Measurements from ENCODE around the gene FXR2. TPM values are rescaled to one million over a fixed set of nuclear protein-coding genes. Genes with fewer than 3 reads are reported as not detected.
A peak's percentile ranks its signal among the peaks of the same experiment; 100 is the strongest.

Gene FXR2
- total and polyA plus RNA-seq, 10 donors: 17.7 to 29.3 (median 24.0) TPM

DNA sequence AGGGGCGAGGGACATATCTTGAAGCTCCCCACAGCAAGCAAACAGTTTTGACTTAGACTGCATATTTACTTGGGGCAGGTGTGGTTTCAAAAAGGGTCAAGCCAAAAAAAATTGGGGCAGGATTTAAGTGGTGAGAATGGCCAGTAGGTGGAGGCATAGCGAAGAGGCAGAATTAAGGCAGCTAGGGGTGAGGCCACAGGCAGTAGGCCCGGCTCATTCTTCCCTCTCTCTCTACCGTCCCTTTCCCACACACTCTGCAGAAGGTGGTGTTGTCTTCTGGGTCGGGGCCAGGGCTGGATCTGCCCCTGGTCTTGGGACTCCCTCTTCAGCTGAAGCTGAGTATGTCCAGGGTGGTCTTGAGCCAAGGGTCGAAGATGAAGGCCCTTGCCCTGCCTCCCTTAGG, 17.8 kb upstream of the FXR2 start:
- H3K4me3 ChIP-seq: no peak overlapping the region
- 39 to 50% (median 46%) methylated on average over 6 of the region's 6 CpGs for whole genome bisulfite sequencing, 5 donors
- H3K9me3 ChIP-seq: no peaks in the 10 kb centered on the region
- peaks cover 3 to 13% (median 8%) of the 10 kb centered on the region in 6 donors for H3K4me1 ChIP-seq
- intact Hi-C loops (cut with DNase I; ENCODE audit: low total_unique reads): no loop called here
- H3K36me3 ChIP-seq: no peaks in the 10 kb centered on the region
- TF ChIP-seq POLR2AphosphoS5 (IDR thresholded peaks at IDR 0.05) (no peak), CTCF (IDR thresholded peaks at IDR 0.05 in 8 of 11, conservative IDR thresholded peaks at IDR 0.05 in 3 of 11) (peak in 9 of 11 experiments; percentile 8 to 58 (median 43))
- peaks cover 0 to 9% (median 0%) of the 10 kb centered on the region in 7 donors for H3K27me3 ChIP-seq (replicated peaks in 1 of 7)
- H3K27ac ChIP-seq: no peak overlapping the region
- no peak for DNase-seq

DNA sequence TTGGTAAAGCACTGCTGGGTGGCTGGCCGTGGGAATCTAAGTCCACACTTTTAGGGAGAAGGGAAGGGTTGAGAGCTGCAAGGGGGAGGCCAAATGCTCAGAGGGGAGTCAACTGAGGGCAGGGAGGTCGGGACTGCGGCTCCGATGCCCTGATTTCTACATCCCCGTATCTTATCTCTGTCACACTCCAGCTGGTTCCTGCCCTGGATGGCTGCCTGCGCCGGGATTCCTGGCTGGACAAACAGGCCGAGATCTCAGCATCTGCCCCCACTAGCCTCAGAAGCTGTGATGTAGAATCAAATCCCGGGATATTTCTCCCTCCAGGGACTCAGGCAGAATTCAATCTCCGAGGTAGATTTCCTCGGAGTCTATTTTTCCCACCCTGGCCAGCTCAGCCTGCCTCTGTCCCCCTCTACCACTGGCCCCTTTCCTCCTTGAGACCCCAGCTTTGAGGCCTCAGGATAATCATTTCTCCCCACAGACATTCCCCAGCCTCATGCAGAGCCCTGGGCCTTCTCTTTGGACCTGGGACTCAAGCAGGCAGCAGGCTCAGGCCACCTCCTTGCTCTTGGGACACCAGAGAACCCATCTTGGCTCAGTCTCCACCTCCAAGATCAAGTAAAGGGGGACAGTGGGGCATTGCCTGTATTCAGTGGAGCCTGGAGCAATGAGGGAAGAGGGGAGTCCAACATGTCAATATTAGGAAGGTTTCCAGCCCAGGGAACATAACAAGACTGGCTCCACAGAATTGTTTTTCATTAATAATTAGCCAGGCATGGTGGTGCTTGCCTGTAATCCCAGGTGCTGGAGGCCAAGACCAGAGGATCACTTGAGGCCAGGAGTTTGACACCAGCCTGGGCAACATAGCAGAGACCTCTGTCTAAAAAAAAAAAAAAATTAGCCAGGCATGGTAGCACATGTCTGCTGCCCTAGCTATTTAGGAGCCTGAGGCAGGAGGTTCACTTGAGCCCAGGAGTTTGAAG, 17.0 kb upstream of the FXR2 start:
- Histone ChIP-seq H3K27me3 (replicated peaks in 1 of 7) (peaks cover 0 to 9% (median 0%) of the 10 kb centered on the region in 7 donors), H3K36me3 (no peaks in the 10 kb centered on the region), H3K9me3 (no peaks in the 10 kb centered on the region), H3K4me1 (peaks cover 6 to 19% (median 13%) of the 10 kb centered on the region in 6 donors), H3K27ac (no peak overlapping the region), H3K4me3 (no peak overlapping the region)
- intact Hi-C loops (cut with DNase I; ENCODE audit: low total_unique reads): no loop called here
- 67 to 85% (median 77%) methylated on average over 11 of the region's 11 CpGs for WGBS, 5 donors
- TF ChIP-seq POLR2AphosphoS5 (IDR thresholded peaks at IDR 0.05): peak in 2 of 3 donors; percentile 50 to 51
- TF ChIP-seq POLR2A (IDR thresholded peaks at IDR 0.05): no peak
- no peak for TF ChIP-seq CTCF (IDR thresholded peaks at IDR 0.05 in 8 of 11, conservative IDR thresholded peaks at IDR 0.05 in 3 of 11)
- no peak for DNase-seq

DNA sequence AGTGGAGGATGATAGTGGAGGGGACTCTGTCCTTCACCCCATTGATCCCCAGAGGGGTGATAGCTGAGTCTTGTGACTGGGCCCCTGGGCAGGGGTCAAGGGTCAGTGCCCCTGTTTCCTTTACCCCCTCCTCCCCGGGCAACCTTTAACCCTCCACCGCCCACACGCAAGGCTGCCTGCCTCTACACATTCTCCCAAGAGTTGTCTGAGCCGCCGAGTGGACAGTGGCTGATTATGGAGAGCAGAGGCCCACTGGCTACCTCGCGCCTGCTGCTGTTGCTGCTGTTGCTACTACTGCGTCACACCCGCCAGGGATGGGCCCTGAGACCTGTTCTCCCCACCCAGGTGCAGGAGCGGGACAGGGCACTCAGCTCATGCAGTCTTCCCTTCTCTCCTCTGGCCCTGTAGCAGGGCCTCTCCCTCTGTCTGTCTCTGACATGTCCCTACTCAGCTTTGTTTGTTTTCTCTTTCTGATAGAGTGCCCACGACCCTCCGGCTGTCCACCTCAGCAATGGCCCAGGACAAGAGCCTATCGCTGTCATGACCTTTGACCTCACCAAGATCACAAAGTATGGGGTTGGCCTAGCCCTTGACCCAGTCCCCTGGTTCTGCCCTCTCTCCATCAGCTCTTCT, 15.4 kb upstream of the FXR2 start, which contains the start of gene SHBG:
Gene SHBG, plus strand, starts transcription at position 197 of the 633 bp plus-strand sequence. Its CDS starts 38 bp downstream, at position 235.
- H3K4me1 ChIP-seq: peaks cover 9 to 32% (median 19%) of the 10 kb centered on the region in 6 donors
- peaks cover 0 to 9% (median 0%) of the 10 kb centered on the region in 7 donors for H3K27me3 ChIP-seq (replicated peaks in 1 of 7)
- no peak within 1 kb of the TSS for H3K27ac ChIP-seq
- peaks cover 0 to 13% (median 0%) of the 10 kb centered on the region in 6 donors for H3K36me3 ChIP-seq
- DNase-seq: no peak
- H3K9me3 ChIP-seq: no peaks in the 10 kb centered on the region
- WGBS, 5 donors: 82 to 93% (median 86%) methylated on average over 13 of the region's 13 CpGs
- TF ChIP-seq POLR2AphosphoS5 (IDR thresholded peaks at IDR 0.05) (no peak), CTCF (IDR thresholded peaks at IDR 0.05 in 8 of 11, conservative IDR thresholded peaks at IDR 0.05 in 3 of 11) (no peak), POLR2A (IDR thresholded peaks at IDR 0.05) (no peak)
- H3K4me3 ChIP-seq: no peak within 1 kb of the TSS
- intact Hi-C loops (cut with DNase I; ENCODE audit: low total_unique reads): loop anchor here (10.0 kb wide), 1 partner anchor 55 kb away; the partner anchor contains the start of genes TP53 and WRAP53
